ENCODE results near the gene ABCA1. TPM values are rescaled to one million over a fixed set of nuclear protein-coding genes. Genes with fewer than 3 reads are reported as not detected.

The ABCA1 gene
- total RNA-seq, 1 experiment from 2014 or later, result 0.69 TPM

GRCh38 chr9:104779334-104779733, 148.6 kb downstream of the ABCA1 start:
- intact Hi-C loops (cut with micrococcal nuclease; ENCODE audit: unreplicated experiment), result no loop called here

GRCh38 chr9:104778802-104779201, 149.2 kb downstream of the ABCA1 start:
- H3K27me3 ChIP-seq (replicated peaks; ENCODE audit: insufficient read depth, low read depth, low read length, poor library complexity), result no peaks in the 10 kb centered on the region
- H3K4me3 ChIP-seq (ENCODE audit: low read depth, low read length, poor library complexity, severe bottlenecking), result no peak overlapping the region
- no peaks in the 10 kb centered on the region for H3K36me3 ChIP-seq (ENCODE audit: insufficient read depth, low read length, poor library complexity, severe bottlenecking)
- DNase-seq (ENCODE audit: low spot score), result no peak
- H3K4me1 ChIP-seq (ENCODE audit: insufficient read depth, low read length, poor library complexity, severe bottlenecking), result no peaks in the 10 kb centered on the region
- TF ChIP-seq EZH2 (IDR thresholded peaks at IDR 0.05; ENCODE audit: borderline replicate concordance, low read depth, low read length, poor library complexity, severe bottlenecking), result no peak
- TF ChIP-seq, protein P1, sequence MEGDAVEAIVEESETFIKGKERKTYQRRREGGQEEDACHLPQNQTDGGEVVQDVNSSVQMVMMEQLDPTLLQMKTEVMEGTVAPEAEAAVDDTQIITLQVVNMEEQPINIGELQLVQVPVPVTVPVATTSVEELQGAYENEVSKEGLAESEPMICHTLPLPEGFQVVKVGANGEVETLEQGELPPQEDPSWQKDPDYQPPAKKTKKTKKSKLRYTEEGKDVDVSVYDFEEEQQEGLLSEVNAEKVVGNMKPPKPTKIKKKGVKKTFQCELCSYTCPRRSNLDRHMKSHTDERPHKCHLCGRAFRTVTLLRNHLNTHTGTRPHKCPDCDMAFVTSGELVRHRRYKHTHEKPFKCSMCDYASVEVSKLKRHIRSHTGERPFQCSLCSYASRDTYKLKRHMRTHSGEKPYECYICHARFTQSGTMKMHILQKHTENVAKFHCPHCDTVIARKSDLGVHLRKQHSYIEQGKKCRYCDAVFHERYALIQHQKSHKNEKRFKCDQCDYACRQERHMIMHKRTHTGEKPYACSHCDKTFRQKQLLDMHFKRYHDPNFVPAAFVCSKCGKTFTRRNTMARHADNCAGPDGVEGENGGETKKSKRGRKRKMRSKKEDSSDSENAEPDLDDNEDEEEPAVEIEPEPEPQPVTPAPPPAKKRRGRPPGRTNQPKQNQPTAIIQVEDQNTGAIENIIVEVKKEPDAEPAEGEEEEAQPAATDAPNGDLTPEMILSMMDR (conservative IDR thresholded peaks at IDR 0.05; ENCODE audit: low read depth, low read length), result no peak
- H3K27ac ChIP-seq (ENCODE audit: low read depth, low read length, poor library complexity, severe bottlenecking), result no peak overlapping the region
- intact Hi-C loops (cut with micrococcal nuclease; ENCODE audit: unreplicated experiment), result no loop called here
- no TSS peak for BruUV-seq (replicated peaks)
- POLR2A ChIA-PET (ENCODE audit: low non-redundant PET), result no interaction called here
- no peaks in the 10 kb centered on the region for H3K9me3 ChIP-seq (ENCODE audit: low read depth, low read length, poor library complexity, severe bottlenecking)
- CTCF ChIA-PET, result no interaction called here

More at GRCh38 chr9:104779334-104779733, 148.6 kb downstream of the ABCA1 start:
- DNase-seq (ENCODE audit: low spot score), result no peak
- no peaks in the 10 kb centered on the region for H3K4me1 ChIP-seq (ENCODE audit: insufficient read depth, low read length, poor library complexity, severe bottlenecking)
- H3K36me3 ChIP-seq (ENCODE audit: insufficient read depth, low read length, poor library complexity, severe bottlenecking), result no peaks in the 10 kb centered on the region
- no TSS peak for BruUV-seq (replicated peaks)
- CTCF ChIA-PET, result no interaction called here
- no peak overlapping the region for H3K27ac ChIP-seq (ENCODE audit: low read depth, low read length, poor library complexity, severe bottlenecking)
- H3K9me3 ChIP-seq (ENCODE audit: low read depth, low read length, poor library complexity, severe bottlenecking), result no peaks in the 10 kb centered on the region
- no peak for TF ChIP-seq EZH2 (IDR thresholded peaks at IDR 0.05; ENCODE audit: borderline replicate concordance, low read depth, low read length, poor library complexity, severe bottlenecking)
- TF ChIP-seq, protein P1 (conservative IDR thresholded peaks at IDR 0.05; ENCODE audit: low read depth, low read length), result no peak
- POLR2A ChIA-PET (ENCODE audit: low non-redundant PET), result no interaction called here
- H3K27me3 ChIP-seq (replicated peaks; ENCODE audit: insufficient read depth, low read depth, low read length, poor library complexity), result no peaks in the 10 kb centered on the region
- H3K4me3 ChIP-seq (ENCODE audit: low read depth, low read length, poor library complexity, severe bottlenecking), result no peak overlapping the region

DNA sequence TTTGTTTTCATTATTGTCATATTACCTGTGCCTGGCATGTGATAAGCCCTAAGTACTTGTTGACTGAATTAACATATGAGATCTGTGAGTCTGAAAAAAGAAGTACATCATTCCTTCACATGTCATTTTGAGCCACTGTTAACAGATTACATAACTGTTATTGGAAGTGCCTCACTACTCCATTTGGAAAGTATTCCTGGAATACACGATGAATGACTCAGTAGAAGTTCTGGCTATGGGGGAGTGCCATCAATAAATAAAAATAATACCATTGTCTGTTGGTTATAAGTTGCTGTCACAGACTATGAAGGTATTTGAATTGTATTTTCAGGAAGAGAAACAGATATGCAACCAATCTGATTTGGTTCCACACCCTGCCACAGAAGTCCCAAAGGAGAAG, 151.2 kb downstream of the ABCA1 start:
- no peak overlapping the region for H3K27ac ChIP-seq (ENCODE audit: low read depth, low read length, poor library complexity, severe bottlenecking)
- H3K9me3 ChIP-seq (ENCODE audit: low read depth, low read length, poor library complexity, severe bottlenecking), result no peaks in the 10 kb centered on the region
- no peak for DNase-seq (ENCODE audit: low spot score)
- H3K36me3 ChIP-seq (ENCODE audit: insufficient read depth, low read length, poor library complexity, severe bottlenecking), result no peaks in the 10 kb centered on the region
- ChIA-PET CTCF (no interaction called here), POLR2A (ENCODE audit: low non-redundant PET) (no interaction called here)
- intact Hi-C loops (cut with micrococcal nuclease; ENCODE audit: unreplicated experiment), result no loop called here
- no peaks in the 10 kb centered on the region for H3K4me1 ChIP-seq (ENCODE audit: insufficient read depth, low read length, poor library complexity, severe bottlenecking)
- TF ChIP-seq, protein P1 (conservative IDR thresholded peaks at IDR 0.05; ENCODE audit: low read depth, low read length), result no peak
- TF ChIP-seq EZH2 (IDR thresholded peaks at IDR 0.05; ENCODE audit: borderline replicate concordance, low read depth, low read length, poor library complexity, severe bottlenecking), result no peak
- no peaks in the 10 kb centered on the region for H3K27me3 ChIP-seq (replicated peaks; ENCODE audit: insufficient read depth, low read depth, low read length, poor library complexity)
- no TSS peak for BruUV-seq (replicated peaks)
- H3K4me3 ChIP-seq (ENCODE audit: low read depth, low read length, poor library complexity, severe bottlenecking), result no peak overlapping the region
